ENCODE measurements around the gene ADAMTS3. TPM values are rescaled to one million over a fixed set of nuclear protein-coding genes. Genes with fewer than 3 reads are reported as not detected.

ADAMTS3 gene
- total and polyA plus RNA-seq, 2 donors (not counting 3 experiments of a cell fraction or from before 2014, with no cell fraction given): 0.37 to 1.3 TPM

- no peaks in the 10 kb centered on the region for H4K20me1 ChIP-seq (replicated peaks; ENCODE audit: control insufficient read depth, extremely low read depth, insufficient read depth, low read length)
- H3K9ac ChIP-seq (replicated peaks; ENCODE audit: extremely low read depth, insufficient read depth, low read length): no peak overlapping the region
- no peaks in the 10 kb centered on the region for H3K9me3 ChIP-seq (replicated peaks; ENCODE audit: control insufficient read depth, insufficient read depth, low read length)
- TF ChIP-seq POLR2A (IDR thresholded peaks at IDR 0.05; ENCODE audit: low read depth, low read length) (no peak), EZH2 (IDR thresholded peaks at IDR 0.05; ENCODE audit: borderline replicate concordance, low read depth, low read length, severe bottlenecking) (no peak), CTCF (IDR thresholded peaks at IDR 0.05; ENCODE audit: extremely low read depth in 1 of 2, insufficient read depth in 1 of 2, low read depth in 1 of 2, low read length in 2 of 2) (no peak), FOS (IDR thresholded peaks at IDR 0.05; ENCODE audit: borderline replicate concordance, insufficient read depth, low read length) (no peak), MYC (IDR thresholded peaks at IDR 0.05; ENCODE audit: low read depth, low read length) (no peak), MAX (IDR thresholded peaks at IDR 0.05; ENCODE audit: insufficient read depth, insufficient read length) (no peak), POLR2AphosphoS5 (IDR thresholded peaks at IDR 0.05; ENCODE audit: insufficient read depth, low read depth, low read length) (no peak), JUN (IDR thresholded peaks at IDR 0.05; ENCODE audit: borderline replicate concordance, insufficient read depth, insufficient read length, low read depth) (no peak), GATA2 (IDR thresholded peaks at IDR 0.05; ENCODE audit: insufficient read depth, insufficient read length, low read depth, low read length) (no peak)
- no peak for FAIRE-seq
- no peaks in the 10 kb centered on the region for H3K27me3 ChIP-seq (ENCODE audit: control insufficient read depth in 2 of 2, insufficient read depth in 2 of 2, low read length in 2 of 2)
- H3K9me1 ChIP-seq (replicated peaks; ENCODE audit: control insufficient read depth, extremely low read depth, insufficient read depth, low read length): no peaks in the 10 kb centered on the region
- no TSS peak for BruUV-seq (replicated peaks)
- H3K4me2 ChIP-seq (ENCODE audit: insufficient read depth, low read length): no peak overlapping the region
- DNase-seq (ENCODE audit: low read depth, low spot score): no peak
- intact Hi-C loops (cut with micrococcal nuclease): no loop called here
- H3K79me2 ChIP-seq (ENCODE audit: control insufficient read depth, insufficient read depth, low read length): no peaks in the 10 kb centered on the region
- H3K4me1 ChIP-seq (ENCODE audit: control insufficient read depth, extremely low read depth, insufficient read depth, low read length): no peaks in the 10 kb centered on the region
- CTCF ChIA-PET: interaction anchor here (2.2 kb wide), 1 partner anchor 115 kb away, joined by 7 read pairs; no protein-coding TSS in a partner anchor
- dilution Hi-C loops (cut with MboI; ENCODE audit: extremely low pct_ligation_motif_present, low sequenced_read_pairs): no loop called here
- POLR2A ChIA-PET: no interaction called here
- H3K27ac ChIP-seq (ENCODE audit: insufficient read depth, low read depth, low read length): no peak overlapping the region
- no peaks in the 10 kb centered on the region for H3K36me3 ChIP-seq (ENCODE audit: control insufficient read depth in 2 of 2, extremely low read depth in 1 of 2, insufficient read depth in 2 of 2, low read length in 2 of 2)
- no peak overlapping the region for H3K4me3 ChIP-seq (replicated peaks in 1 of 3; ENCODE audit: insufficient read depth in 1 of 3, low read depth in 1 of 3, low read length in 3 of 3)
- H2AFZ ChIP-seq (ENCODE audit: low read depth, low read length): no peak overlapping the region
Observed at GRCh38 chr4:72442147-72442546, 126.9 kb downstream of the ADAMTS3 start.
